Measurements from ENCODE around the gene SLC27A6. TPM values are rescaled to one million over a fixed set of nuclear protein-coding genes. Genes with fewer than 3 reads are reported as not detected.

SLC27A6 gene
- total RNA-seq, 1 donor from 2014 or later: 0.15 TPM

GRCh38 chr5:129019401-129019908, 54.2 kb downstream of the SLC27A6 start:
- intact Hi-C loops (cut with DNase I): no loop called here
- no peak overlapping the region for H3K27ac ChIP-seq
- no peak overlapping the region for H3K4me3 ChIP-seq
- H3K27me3 ChIP-seq (ENCODE audit: low read depth): no peaks in the 10 kb centered on the region
- H3K36me3 ChIP-seq: no peaks in the 10 kb centered on the region
- ATAC-seq (no peak), DNase-seq (no peak)
- no peaks in the 10 kb centered on the region for H3K4me1 ChIP-seq
- H3K9me3 ChIP-seq: no peaks in the 10 kb centered on the region
- TF ChIP-seq, protein P1, sequence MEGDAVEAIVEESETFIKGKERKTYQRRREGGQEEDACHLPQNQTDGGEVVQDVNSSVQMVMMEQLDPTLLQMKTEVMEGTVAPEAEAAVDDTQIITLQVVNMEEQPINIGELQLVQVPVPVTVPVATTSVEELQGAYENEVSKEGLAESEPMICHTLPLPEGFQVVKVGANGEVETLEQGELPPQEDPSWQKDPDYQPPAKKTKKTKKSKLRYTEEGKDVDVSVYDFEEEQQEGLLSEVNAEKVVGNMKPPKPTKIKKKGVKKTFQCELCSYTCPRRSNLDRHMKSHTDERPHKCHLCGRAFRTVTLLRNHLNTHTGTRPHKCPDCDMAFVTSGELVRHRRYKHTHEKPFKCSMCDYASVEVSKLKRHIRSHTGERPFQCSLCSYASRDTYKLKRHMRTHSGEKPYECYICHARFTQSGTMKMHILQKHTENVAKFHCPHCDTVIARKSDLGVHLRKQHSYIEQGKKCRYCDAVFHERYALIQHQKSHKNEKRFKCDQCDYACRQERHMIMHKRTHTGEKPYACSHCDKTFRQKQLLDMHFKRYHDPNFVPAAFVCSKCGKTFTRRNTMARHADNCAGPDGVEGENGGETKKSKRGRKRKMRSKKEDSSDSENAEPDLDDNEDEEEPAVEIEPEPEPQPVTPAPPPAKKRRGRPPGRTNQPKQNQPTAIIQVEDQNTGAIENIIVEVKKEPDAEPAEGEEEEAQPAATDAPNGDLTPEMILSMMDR (IDR thresholded peaks at IDR 0.05): no peak

DNA sequence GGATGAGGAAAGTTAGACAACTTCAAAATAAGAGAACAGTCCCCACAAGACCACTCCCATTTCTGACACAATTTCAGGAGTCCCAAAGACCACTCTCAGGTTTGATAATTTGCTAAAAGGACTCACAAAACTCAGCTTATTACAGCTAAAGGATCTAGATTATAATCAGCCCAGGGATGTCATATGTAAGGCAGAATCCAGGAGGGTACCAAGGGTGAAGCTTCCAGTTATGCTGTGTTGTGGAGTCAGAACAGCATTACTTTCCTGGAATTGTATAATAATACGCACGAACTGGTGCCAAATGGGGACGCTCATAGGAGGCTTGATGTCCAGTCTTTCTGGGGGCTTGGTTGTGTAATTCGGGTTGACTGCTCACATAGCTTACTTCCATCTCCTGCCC, 55.4 kb downstream of the SLC27A6 start:
- no peaks in the 10 kb centered on the region for H3K27me3 ChIP-seq (ENCODE audit: low read depth)
- DNase-seq: no peak
- H3K4me3 ChIP-seq: no peak overlapping the region
- TF ChIP-seq, protein P1 (IDR thresholded peaks at IDR 0.05): no peak
- H3K4me1 ChIP-seq: no peaks in the 10 kb centered on the region
- no peak for ATAC-seq
- no peaks in the 10 kb centered on the region for H3K36me3 ChIP-seq
- H3K9me3 ChIP-seq: no peaks in the 10 kb centered on the region
- H3K27ac ChIP-seq: no peak overlapping the region
- intact Hi-C loops (cut with DNase I): no loop called here

DNA sequence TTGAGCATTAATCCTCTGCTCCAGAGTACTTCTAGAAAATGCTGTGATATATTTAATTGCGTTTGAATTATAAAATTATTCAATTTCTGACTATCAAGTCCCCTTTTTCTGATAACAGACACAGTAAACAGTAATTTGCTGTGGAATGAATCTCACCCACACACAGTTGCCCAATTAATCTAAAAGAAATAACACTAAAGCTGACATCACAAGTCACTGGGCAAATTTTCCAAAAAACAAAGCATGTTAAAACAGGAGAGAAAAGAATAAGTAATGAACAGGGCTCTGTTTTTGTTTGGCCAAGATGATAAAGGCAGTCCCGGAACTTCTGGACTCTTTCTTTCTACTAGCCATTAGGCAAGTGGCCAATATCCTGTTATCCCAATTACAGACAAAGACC, 56.5 kb downstream of the SLC27A6 start:
- H3K4me3 ChIP-seq: no peak overlapping the region
- TF ChIP-seq, protein P1 (IDR thresholded peaks at IDR 0.05): no peak
- DNase-seq: no peak
- H3K9me3 ChIP-seq: no peaks in the 10 kb centered on the region
- intact Hi-C loops (cut with DNase I): no loop called here
- no peak for ATAC-seq
- no peaks in the 10 kb centered on the region for H3K4me1 ChIP-seq
- no peaks in the 10 kb centered on the region for H3K27me3 ChIP-seq (ENCODE audit: low read depth)
- no peak overlapping the region for H3K27ac ChIP-seq
- no peaks in the 10 kb centered on the region for H3K36me3 ChIP-seq

DNA sequence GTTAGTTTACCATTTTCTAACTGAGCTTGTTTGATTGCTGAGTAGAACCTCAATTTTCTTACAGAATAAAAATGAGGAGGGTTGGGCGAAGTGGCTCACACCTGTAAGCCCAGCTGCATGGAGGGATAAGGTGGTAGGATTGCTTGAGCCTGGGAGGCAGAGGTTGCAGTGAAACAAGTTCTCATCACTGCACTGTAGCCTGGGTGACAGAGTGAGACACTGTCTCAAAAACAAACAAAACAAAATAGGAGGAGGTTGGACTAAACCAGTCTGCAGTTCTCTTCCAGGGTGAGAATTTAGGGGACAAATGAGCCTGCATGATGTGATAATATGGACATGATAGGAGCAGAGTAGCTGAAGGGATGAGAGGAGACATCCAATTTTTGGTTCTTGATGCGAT, 57.3 kb downstream of the SLC27A6 start:
- H3K4me1 ChIP-seq: no peaks in the 10 kb centered on the region
- no peaks in the 10 kb centered on the region for H3K36me3 ChIP-seq
- TF ChIP-seq, protein P1 (IDR thresholded peaks at IDR 0.05): no peak
- no peak for DNase-seq
- no peak overlapping the region for H3K4me3 ChIP-seq
- intact Hi-C loops (cut with DNase I): no loop called here
- no peak overlapping the region for H3K27ac ChIP-seq
- no peaks in the 10 kb centered on the region for H3K27me3 ChIP-seq (ENCODE audit: low read depth)
- no peaks in the 10 kb centered on the region for H3K9me3 ChIP-seq
- no peak for ATAC-seq

GRCh38 chr5:129027260-129027659, 62.0 kb downstream of the SLC27A6 start:
- intact Hi-C loops (cut with DNase I): no loop called here
- H3K27ac ChIP-seq: no peak overlapping the region

More at GRCh38 chr5:129027260-129027659, 62.0 kb downstream of the SLC27A6 start:
- no peaks in the 10 kb centered on the region for H3K9me3 ChIP-seq
- no peaks in the 10 kb centered on the region for H3K27me3 ChIP-seq (ENCODE audit: low read depth)
- no peak overlapping the region for H3K4me3 ChIP-seq
- H3K4me1 ChIP-seq: no peaks in the 10 kb centered on the region
- TF ChIP-seq, protein P1 (IDR thresholded peaks at IDR 0.05): no peak
- DNase-seq: no peak
- no peak for ATAC-seq
- H3K36me3 ChIP-seq: no peaks in the 10 kb centered on the region
